GM21723 (cell line): ENCODE data around the gene GDPD2.

Experiments used
- ATAC-seq: cut with Tn5 transposase; IDR thresholded peaks from one replicate; pipeline ENCODE4 v1.9.1; 2021; ENCODE audit warnings: mild to moderate bottlenecking, moderate library complexity; ENCODE audit not compliant: unreplicated experiment

The GDPD2 gene

DNA sequence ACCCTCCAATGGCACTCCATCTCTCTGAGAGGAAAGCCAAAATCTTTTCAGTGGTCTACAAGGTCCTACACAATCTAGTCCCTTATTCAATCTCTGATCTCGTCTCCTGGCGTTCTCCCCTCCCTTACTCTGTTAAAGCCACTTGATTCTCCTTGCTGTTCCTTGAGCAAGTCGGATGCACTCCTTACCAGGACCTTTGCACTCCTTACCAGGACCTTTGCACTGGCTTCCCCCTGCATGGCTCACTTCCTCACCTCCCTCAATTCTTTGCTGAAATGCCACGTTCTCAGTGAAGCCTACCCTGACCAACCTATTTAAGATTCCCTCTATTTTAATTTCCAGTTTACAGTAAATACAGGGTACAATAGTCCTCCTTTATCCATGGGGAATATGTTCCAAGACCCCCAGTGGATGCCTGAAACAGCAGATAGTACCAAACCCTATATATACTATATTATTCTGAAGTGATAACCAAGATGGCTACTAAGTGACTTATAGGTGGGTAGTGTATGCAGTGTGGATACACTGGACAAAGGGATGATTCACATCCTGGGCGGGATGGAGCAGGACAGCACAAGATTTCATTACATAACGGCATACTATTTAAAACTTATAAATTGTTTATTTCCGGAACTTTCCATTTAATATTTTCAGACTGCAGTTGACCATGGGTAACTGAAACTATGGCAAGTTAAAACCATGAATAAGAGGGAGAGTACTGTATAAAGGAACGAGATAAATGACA lies 15.0 kb downstream of the GDPD2 start:
- ATAC-seq = no peak

DNA sequence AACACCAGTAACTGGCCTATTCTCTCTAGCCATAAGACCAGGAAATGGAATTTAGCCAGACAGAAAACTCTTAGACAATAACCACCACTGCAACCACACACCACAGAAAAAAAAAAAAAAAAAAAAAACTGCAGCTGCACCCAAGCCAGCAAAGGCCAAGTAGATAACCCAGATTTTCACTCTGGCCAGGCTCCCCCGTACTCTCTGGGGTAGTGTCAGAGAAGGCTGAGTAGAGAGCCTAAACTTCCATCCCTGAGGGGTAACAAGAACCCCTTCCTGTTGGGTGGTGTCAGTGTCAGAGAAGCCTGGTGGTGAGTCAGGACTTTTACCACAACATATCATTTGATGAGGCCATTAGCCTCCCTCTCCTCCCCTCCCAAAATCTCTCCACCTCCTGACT lies 15.9 kb downstream of the GDPD2 start:
- no peak for ATAC-seq

DNA sequence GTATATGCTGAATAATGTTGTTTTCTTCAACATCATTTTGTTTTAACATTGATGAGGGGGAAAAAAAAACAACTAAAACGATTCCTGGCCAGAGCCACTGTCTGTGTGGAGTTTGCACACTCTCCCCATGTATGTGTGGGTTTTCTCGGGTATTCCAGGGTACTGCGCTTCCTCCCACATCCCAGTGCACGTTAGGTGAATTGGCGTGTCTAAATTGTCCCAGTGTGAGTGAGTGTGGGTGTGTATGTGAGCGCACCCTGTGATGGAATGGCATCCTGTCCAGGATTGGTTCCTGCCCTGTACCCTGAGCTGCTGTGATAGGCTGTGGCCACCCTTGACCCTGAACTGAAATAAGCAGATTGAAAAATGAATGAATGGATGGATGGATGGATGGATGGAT lies 19.1 kb downstream of the GDPD2 start:
- no peak for ATAC-seq

DNA sequence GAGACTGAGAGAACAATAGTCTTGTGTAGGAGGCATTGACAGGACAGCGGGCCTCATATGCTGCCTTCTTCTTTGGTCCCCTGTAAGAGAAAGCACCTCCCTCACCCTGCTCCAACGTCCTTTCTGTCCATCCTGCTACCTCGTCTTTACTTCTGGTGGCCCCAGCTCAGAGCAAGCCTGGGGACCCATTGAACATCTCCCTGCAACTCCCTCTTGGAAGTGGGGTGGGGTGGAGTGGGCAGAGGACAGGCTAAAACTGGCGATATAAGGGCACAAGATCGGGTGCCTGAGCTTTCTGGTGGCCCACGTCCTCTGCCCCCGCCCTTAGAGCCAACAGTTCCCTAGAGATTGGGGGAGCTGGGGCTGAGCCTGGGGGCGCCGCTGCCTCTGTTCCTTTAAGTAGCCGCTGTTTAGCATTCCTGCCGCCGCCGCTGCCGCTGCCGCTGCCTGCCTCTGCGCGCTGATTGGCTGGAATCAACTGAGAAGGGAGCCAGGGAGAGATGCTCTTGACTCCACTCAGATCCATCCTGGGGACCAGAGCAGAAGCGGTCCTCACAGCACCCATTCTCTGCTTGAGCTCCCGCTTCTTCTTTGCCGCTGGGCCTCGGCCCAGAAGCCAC lies 21.3 kb downstream of the GDPD2 start, which contains the start of gene DLG3:
TSS of gene DLG3 (plus strand) at position 510 of the 620 bp plus-strand sequence. CDS start 367 bp downstream, outside the sequence.
- ATAC-seq = no peak

DNA sequence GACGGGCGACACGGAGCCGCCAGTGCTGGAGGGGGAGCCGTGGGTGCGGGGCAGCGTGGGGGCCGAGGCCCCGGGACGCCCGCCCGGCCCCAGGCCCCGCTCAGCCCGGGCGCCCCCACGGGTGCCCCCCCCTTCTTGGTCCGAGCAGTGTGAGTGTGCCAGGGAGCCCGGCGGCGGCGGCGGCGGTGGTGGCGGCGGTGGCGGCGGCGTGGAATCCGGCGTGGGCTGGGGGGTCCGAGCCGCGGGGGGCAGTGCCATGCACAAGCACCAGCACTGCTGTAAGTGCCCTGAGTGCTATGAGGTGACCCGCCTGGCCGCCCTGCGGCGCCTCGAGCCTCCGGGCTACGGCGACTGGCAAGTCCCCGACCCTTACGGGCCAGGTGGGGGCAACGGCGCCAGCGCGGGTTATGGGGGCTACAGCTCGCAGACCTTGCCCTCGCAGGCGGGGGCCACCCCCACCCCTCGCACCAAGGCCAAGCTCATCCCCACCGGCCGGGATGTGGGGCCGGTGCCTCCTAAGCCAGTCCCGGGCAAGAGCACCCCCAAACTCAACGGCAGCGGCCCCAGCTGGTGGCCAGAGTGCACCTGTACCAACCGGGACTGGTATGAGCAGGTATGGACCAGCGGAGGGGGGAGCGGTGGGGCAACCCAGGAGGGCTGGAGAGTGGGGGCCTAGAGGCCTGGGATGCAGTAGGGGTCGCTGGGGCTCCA lies 22.0 kb downstream of the GDPD2 start:
- no peak for ATAC-seq

DNA sequence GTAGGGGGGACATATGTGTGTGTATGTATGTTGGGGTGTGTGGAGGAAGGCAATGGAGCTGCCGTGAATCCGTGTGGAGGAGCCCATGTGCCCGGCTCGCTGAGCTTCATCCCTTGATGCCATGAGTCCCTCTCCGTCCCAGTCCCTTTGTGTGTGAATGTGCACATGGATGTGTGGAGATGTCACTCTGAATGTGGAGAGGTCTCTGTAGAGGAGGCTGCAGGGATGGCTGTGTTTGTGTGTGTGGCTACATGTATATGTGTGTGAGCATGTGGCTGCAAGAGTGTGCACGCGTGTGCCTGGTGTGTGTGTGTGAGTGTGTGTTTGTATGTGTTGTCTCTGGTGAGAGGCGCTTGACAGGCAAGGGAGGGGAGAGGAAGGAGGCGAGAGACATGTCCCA lies 22.8 kb downstream of the GDPD2 start:
- no peak for ATAC-seq

DNA sequence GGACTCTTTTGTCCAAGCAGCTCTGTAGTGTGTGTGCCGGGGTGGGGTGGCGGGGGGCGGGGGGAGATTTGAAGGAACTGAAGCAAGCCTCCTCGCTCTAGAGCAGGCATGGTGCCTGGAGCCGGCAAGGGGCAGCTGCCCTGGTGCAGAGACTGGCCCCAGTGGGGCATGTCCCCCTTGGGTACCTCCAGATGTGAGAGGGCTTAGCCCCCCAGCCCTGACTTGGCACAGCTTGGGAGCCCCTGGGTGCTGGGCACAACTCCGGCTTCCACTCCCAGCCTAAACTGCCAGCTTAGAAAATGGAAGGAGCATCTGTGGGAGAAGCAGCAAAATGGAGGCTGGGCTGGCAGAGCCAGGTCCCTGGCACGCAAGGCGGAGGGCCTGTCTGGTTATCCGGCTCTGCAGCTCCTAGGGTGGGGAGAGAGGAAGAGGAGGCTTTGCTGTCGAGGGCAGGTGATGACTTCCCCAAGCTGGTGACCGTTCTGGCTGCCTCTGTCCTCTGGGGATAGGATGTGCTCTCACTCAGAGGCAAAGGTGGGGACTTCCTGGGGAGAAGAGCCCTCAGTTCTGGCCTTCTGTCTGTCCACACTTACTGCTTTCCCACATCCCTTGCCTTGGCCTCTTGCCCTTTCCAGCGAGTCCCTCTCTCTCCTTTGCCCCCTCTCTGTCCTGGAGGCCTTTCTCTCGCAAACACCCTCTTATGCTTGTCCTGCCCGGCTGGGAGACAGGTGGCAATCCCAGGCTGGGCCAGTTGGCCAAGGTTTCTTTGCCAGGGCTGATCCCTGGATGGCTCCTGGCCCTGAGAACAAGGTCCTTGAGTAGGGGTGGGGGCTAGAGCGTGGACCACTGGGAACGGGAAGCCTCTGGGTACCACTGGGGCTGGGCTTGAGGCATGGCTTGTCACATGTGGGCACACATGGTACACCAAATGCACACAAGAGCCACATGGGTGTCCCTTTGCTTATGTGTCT lies 23.6 kb downstream of the GDPD2 start:
- ATAC-seq = no peak

DNA sequence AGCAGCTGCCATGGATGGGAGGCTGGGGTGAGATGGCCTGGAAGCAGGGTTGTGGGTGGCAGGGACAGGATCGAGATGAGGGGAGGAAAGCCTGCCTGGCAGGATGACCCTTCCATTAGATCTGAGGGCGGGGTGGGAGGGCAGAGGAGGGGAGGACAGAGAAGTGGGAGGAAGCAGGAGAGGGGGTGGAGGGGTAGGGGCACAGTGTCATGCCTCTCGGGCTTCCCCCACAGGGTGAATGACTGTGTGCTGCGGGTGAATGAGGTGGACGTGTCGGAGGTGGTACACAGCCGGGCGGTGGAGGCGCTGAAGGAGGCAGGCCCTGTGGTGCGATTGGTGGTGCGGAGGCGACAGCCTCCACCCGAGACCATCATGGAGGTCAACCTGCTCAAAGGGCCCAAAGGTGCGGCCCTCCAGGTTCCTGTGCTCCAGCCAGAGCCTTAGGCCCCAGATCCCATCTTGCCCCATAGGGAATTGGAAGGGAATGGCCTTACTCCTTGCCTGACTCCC lies 26.4 kb downstream of the GDPD2 start:
- no peak for ATAC-seq

DNA sequence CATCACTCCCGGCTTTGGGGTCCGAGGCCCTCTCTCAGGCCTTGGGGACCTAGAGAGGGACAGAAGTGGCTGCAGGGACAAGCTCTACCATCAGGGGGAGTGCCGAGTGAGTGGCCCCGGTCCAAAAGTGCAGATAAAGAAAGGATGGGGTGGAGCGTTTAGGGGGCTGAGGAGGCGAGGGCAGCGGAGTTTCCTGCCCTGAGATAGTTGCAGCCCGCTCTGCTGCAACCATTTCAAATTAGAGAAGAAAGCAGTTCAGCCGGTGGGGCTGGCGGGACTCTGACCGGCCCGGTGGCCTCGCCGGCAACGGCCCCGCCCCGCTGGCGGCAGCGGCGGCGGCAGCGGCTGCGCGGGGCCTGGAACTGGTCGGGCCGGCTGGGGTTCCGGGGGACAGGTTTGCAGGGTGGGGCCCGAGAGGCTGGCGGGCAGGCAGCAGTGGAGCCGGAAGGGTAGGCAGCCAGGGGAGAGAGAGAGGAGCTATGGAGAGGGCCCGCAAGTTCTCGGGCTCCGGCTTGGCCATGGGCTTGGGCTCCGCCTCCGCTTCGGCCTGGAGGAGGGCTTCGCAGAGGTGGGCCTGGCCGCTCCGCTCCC lies 29.1 kb downstream of the GDPD2 start:
- peak; percentile 48 for ATAC-seq

DNA sequence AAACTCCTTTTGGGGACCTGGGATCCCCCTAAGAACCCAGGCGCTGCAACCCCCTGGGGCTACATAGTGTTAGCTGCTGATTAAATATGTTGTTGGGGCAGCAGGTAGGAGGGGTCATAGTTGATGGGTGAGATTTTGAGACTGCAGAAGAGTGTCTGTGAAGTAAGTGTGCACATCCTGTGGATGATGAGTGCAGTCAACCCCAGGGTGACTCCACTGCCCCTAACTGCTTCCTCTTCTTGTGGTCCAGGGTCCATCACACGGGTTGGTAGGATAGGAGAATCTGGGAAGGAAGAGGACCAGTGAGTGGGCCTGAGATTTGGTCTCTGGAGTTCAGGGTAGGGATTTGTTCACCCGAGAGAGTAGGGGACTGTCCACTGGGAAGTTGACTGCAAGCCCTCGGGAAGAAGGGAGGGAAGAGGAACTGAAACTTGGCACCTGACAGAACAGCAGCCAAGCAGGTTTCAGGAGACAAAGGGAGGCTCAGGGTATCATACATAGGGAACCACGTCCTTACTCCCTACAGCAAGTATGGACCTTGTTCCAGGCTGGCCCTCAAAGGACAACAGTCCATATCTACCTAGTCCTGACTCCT lies 30.0 kb downstream of the GDPD2 start:
- ATAC-seq = no peak

DNA sequence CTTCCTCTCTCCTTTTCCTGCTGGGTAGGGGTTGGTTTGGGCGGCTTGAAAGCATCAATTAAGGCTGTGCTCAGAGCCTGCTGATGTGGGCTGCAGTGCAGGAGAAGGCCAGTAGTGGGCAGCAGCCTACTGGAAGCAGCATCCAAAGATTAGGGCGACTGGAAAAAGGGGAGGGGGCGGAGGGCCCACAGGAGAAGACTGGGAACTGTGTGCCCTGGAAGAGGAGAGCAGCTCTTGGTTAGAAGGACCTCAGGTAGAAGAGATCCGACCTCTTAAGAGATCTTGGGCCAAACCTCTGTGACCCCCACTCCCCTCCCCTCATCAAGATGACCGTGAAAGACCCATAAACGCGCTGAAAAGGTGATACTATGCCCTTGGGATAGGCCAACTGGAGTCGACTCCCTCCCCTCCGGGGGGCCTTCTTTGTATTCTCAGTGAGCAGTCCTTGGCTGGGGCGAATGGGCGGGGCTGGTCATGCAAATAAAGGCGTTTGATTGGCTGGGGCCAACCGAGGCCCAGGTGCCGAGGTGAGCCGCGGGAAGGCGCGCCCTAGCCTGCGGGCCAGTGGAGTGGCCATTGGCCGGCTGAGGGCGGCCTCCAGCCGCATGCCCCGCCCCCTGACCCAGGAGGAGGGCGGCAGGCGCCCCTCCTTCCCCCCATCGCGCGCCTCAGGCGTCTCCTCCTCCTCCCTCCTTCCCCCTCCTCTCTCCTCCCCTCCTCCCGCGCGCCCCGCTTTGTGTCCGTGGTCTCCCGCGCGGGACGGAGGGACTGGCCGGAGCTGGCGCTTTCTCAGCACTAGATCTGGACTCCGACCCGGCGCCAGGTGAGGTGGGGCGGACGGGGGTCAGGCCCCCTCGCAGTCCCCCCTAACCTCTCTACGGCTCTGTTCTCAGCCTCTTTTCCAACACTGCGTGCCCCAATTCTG lies 31.6 kb downstream of the GDPD2 start:
- ATAC-seq = peak; percentile 69

DNA sequence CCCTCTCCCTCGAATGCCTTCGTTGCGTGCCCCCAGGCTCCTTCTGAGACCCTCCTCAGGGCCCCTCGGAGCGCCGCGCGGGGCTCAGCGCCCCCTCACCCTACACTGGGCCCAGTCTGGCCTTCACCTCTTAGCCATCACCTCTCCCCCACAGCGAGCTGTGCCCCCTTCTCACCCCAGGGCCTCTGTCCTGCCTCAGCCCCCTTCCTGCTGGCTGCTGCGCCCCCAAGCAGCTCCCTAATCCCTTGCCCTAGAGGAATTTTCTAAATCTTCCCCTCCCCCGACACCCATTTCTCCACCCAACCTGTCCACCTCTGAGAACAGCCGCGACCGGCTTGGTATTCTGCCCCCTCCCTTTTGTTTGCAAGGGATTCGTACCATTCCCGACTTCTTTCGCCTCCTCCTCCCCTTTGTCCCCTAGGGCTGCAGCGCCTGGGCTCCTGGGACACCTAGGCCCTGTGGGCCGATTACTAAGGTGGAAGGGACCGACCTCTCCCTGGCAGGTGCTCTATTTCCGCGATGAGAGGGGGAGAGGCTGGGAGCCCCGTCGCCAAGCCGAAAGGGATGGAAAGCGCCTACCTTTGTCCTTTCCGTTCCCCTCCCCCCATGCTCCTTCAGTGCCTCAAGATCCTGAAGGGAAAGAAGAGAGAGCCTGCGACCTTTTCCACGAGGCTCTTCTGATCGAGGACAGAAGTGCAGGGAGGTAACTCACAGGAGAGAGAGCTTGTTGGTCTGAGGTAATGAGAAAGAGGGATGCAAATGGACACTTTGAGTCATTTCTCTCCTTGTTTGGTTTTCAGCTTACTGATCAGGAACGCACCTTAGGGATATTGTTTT lies 32.5 kb downstream of the GDPD2 start:
- ATAC-seq = peak; percentile 1

DNA sequence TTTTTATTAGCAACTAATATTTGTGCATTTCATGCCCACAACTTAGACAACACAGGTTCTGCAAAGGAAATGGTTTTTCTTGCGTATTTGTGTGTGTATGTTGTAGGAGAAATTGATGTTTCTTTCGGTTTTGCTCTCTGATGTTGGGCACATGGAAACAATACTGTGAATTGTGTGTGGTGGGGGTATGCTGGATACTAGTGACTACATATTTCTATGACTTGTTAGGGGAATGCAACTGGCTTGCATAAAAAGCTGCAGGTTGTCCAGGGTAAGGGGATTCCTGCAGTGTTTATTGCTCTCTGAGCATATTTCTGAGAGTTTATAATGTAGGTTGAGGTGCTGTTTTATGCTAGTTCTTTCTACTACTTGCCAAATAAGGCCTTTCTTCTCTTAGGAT lies 33.1 kb downstream of the GDPD2 start:
- ATAC-seq = no peak

DNA sequence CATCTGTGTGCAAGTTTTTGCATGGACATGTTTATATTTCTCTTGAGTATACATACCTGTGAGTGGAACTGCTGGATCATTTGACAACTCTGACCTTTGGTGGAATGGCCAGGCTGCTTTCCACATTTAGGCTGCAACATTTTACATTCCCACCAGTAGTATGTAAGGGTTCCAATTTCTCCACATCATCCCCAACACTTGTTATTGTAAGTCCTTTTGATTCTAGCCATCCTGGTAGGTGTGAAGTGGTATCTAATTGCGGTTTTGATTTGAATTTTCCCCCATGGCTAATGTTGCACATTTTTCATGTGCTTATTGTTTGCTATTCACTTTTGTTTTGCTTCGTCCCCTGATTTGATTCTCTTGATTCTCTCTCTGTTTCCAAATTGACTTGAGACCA lies 37.9 kb downstream of the GDPD2 start:
- ATAC-seq = no peak

DNA sequence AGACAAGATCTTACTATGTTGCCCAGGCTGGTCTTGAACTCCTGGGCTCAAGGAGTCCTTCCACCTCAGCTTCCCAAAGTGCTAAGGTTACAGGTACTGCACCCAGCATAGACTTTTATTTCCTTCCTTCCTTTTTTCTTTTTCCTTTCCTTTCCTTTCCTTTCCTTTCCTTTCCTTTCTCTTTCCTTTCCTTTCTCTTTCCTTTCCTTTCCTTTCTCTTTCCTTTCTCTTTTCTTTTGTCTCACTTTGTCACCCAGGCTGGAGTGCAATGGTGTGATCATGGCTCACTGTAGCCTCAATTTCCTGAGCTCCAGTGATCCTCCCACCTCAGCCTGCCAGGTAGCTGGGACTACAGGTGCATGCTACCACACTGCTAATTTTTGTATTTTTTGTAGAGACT lies 40.9 kb downstream of the GDPD2 start:
- ATAC-seq = no peak

DNA sequence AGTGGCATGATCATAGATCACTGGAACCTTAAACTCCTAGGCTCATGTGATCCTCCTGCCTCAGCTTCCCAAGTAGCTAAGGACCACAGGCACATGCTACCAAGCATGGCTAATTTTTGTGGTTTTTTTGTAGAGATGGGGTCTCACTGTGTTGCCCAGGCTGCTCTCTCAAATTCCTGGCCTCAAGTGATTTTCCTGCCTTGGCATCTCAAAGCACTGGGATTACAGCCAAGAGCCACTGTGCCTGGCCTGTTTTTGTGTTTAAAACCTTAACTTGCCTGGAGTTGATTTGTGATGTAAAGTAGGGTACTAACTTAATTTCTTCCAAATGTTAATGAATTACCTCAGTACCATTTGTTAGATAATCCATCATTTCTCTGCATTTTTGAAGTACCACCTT lies 43.9 kb downstream of the GDPD2 start:
- ATAC-seq = no peak

DNA sequence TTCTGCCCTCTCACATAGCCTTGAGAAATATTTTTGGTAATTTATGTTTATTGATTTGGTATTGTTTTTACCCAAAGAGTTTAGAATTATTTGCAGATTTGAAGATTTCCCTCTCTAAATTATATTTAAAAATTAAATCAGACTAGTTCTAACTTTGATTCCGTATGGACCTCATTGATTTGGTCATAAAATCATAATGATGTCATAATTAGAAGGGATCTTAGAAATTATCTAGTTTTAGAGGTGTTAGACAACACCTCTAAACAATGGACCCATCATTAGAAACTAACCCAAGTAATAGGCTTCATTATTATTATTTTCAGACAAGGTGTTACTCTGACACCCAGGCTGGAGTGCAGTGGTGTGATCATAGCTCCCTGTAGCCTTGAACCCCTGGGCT lies 45.6 kb downstream of the GDPD2 start:
- no peak for ATAC-seq

DNA sequence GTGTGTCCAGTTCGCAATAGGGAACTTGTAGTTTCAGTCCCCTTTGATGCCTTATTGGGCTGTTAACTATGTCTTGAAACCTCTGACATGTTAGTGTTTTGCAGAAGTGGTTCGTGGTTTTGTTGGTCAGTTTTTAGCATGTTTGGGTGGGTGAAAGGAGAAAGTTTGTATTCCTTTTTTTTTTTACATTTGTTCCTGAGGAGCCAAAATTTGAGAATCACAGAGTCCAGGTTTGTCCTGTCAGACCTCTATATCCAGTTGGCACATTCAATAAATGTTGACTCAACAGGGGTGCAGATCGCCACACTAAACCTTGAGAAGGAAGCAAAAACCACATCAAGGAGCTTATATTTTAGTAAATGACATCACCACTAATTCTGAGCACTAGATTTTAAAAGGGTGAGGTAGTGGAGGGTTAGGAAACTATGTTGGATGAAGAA lies 47.8 kb downstream of the GDPD2 start:
- peak; percentile 81 for ATAC-seq
